Common myeloid progenitor, CD34-positive (primary cell): ENCODE results near the gene TOM1L1.
A peak's percentile ranks its signal among the peaks of the same experiment; 100 is the strongest.

Experiments
- CTCF ChIA-PET: fragments of 350-600 bp; sonication (Branson Sonifier 250); formaldehyde crosslinking; loops from one replicate; lab custom pipeline; 2021; ENCODE audit warnings: antibody characterized with exemption; lab: Charles Lee
- POLR2A ChIA-PET: fragments of 350-600 bp; sonication (Branson Sonifier 250); formaldehyde crosslinking; loops from one replicate; lab custom pipeline; 2021; ENCODE audit warnings: antibody characterized with exemption; lab: Charles Lee
- DNase-seq, 3 donors: peaks; one replicate each; pipeline versions ENCODE4 v3.0.0 to v3.0.0-alpha.2; 2013
- H3K27ac ChIP-seq, 2 experiments: 1 replicate in 1 of 2; 2 replicates in 1 of 2; pipeline ENCODE4 v1.7.0; 2013; ENCODE audit warnings: inconsistent platforms in 2 of 2, low read length in 2 of 2, mild to moderate bottlenecking in 2 of 2, low read depth in 1 of 2, moderate library complexity in 1 of 2; ENCODE audit not compliant: severe bottlenecking in 2 of 2, insufficient read depth in 1 of 2, poor library complexity in 1 of 2
- H3K27me3 ChIP-seq, 5 experiments: replicated peaks in 2 of 5; 1 replicate in 3 of 5; 2 replicates in 2 of 5; pipeline versions ENCODE4 v1.6.1 to v1.7.0; 2013; ENCODE audit warnings: low read length in 4 of 5, mild to moderate bottlenecking in 2 of 5, moderate library complexity in 2 of 5, inconsistent platforms in 1 of 5; ENCODE audit not compliant: insufficient read depth in 5 of 5, control insufficient read depth in 4 of 5
- H3K36me3 ChIP-seq, 4 experiments: 1 replicate in 2 of 4; 2 replicates in 2 of 4; pipeline versions ENCODE4 v1.6.1 to v1.7.0; 2013; ENCODE audit warnings: low read length in 3 of 4, control low read depth in 1 of 4, mild to moderate bottlenecking in 1 of 4; ENCODE audit not compliant: control insufficient read depth in 4 of 4, insufficient read depth in 4 of 4
- H3K4me1 ChIP-seq, 4 experiments: 1 replicate in 3 of 4; 2 replicates in 1 of 4; pipeline versions ENCODE4 v1.6.1 to v1.7.1; 2013; ENCODE audit warnings: low read length in 3 of 4, mild to moderate bottlenecking in 3 of 4, control low read depth in 1 of 4, inconsistent platforms in 1 of 4, moderate library complexity in 1 of 4; ENCODE audit not compliant: control insufficient read depth in 4 of 4, insufficient read depth in 4 of 4; ENCODE audit errors: control extremely low read depth in 1 of 4
- H3K4me3 ChIP-seq, 7 experiments: 1 replicate in 4 of 7; 2 replicates in 3 of 7; pipeline versions ENCODE4 v1.5.1 to v1.7.0; 2013; ENCODE audit warnings: mild to moderate bottlenecking in 7 of 7, low read length in 6 of 7, moderate library complexity in 6 of 7, inconsistent platforms in 2 of 7, low read depth in 2 of 7, control low read depth in 1 of 7; ENCODE audit not compliant: insufficient read depth in 4 of 7, control insufficient read depth in 1 of 7; ENCODE audit errors: extremely low read depth in 1 of 7
- H3K9me3 ChIP-seq, 5 experiments: 1 replicate in 4 of 5; 2 replicates in 1 of 5; pipeline versions ENCODE4 v1.6.1 to v1.7.1; 2013; ENCODE audit warnings: low read length in 4 of 5, mild to moderate bottlenecking in 2 of 5, inconsistent platforms in 1 of 5, low read depth in 1 of 5, moderate library complexity in 1 of 5; ENCODE audit not compliant: control insufficient read depth in 4 of 5, insufficient read depth in 2 of 5; ENCODE audit errors: control extremely low read depth in 1 of 5
- WGBS: methylation state at CpG from one replicate; pipeline ENCODE4 v1.1.5; 2013; ENCODE audit not compliant: insufficient coverage; 5-methylcytosine and 5-hydroxymethylcytosine counted together

Gene TOM1L1

GRCh38 chr17:54971147-54971546, 70.5 kb downstream of the TOM1L1 start:
- no peaks in the 10 kb centered on the region for H3K27me3 ChIP-seq
- H3K4me3 ChIP-seq: no peak overlapping the region
- H3K36me3 ChIP-seq: no peaks in the 10 kb centered on the region
- peaks cover 4 to 28% (median 19%) of the 10 kb centered on the region in 4 experiments for H3K4me1 ChIP-seq
- ChIA-PET POLR2A (no interaction called here), CTCF (interaction anchor here (1.3 to 2.2 kb wide), 2 partner anchors 13 to 17 kb away, joined by 3 to 4 read pairs; no protein-coding TSS in a partner anchor)
- no peaks in the 10 kb centered on the region for H3K9me3 ChIP-seq
- DNase-seq: no peak
- no peak overlapping the region for H3K27ac ChIP-seq

GRCh38 chr17:54971901-54972300, 71.2 kb downstream of the TOM1L1 start:
- H3K27me3 ChIP-seq: no peaks in the 10 kb centered on the region
- ChIA-PET POLR2A (no interaction called here), CTCF (no interaction called here)
- peaks cover 0 to 3% (median 0%) of the 10 kb centered on the region in 4 experiments for H3K36me3 ChIP-seq
- WGBS: 80% methylated on average over 1 of the region's 3 CpGs
- H3K27ac ChIP-seq: no peak overlapping the region
- peaks cover 0 to 4% (median 0%) of the 10 kb centered on the region in 5 experiments for H3K9me3 ChIP-seq
- peaks cover 4 to 24% (median 17%) of the 10 kb centered on the region in 4 experiments for H3K4me1 ChIP-seq
- H3K4me3 ChIP-seq: no peak overlapping the region
- peak in 2 of 3 donors; percentile 40 to 74 for DNase-seq

- CTCF ChIA-PET: no interaction called here
- Histone ChIP-seq H3K36me3 (peaks cover 0 to 3% (median 0%) of the 10 kb centered on the region in 4 experiments), H3K9me3 (peaks cover 0 to 5% (median 0%) of the 10 kb centered on the region in 5 experiments), H3K4me1 (peaks cover 4 to 19% (median 12%) of the 10 kb centered on the region in 4 experiments), H3K27me3 (no peaks in the 10 kb centered on the region), H3K4me3 (no peak overlapping the region), H3K27ac (no peak overlapping the region)
- POLR2A ChIA-PET: no interaction called here
- no peak for DNase-seq
- WGBS: no CpG with 5 or more reads among the region's 3 CpGs
Measured at GRCh38 chr17:54972406-54973138, 71.9 kb downstream of the TOM1L1 start.

GRCh38 chr17:54974759-54975158, 74.1 kb downstream of the TOM1L1 start:
- Histone ChIP-seq H3K4me1 (peaks cover 0 to 16% (median 6%) of the 10 kb centered on the region in 4 experiments), H3K36me3 (peaks cover 0 to 3% (median 0%) of the 10 kb centered on the region in 4 experiments), H3K9me3 (peaks cover 0 to 5% (median 0%) of the 10 kb centered on the region in 5 experiments), H3K27ac (no peak overlapping the region), H3K27me3 (no peaks in the 10 kb centered on the region), H3K4me3 (no peak overlapping the region)
- no peak for DNase-seq
- ChIA-PET POLR2A (no interaction called here), CTCF (interaction anchor here (0.9 to 1.5 kb wide), 2 partner anchors 14 to 375 kb away, joined by 3 to 4 read pairs; no protein-coding TSS in a partner anchor)
- WGBS: 100% methylated on average over 3 of the region's 3 CpGs

GRCh38 chr17:54976316-54976715, 75.7 kb downstream of the TOM1L1 start:
- ChIA-PET CTCF (no interaction called here), POLR2A (interaction anchor here (0.6 kb wide), 1 partner anchor 14 kb away, joined by 3 read pairs; no protein-coding TSS in a partner anchor)
- WGBS: 81% methylated on average over 3 of the region's 3 CpGs
- Histone ChIP-seq H3K27me3 (no peaks in the 10 kb centered on the region), H3K27ac (no peak overlapping the region), H3K9me3 (peaks cover 0 to 11% (median 5%) of the 10 kb centered on the region in 5 experiments), H3K4me3 (no peak overlapping the region), H3K4me1 (peaks cover 0 to 11% (median 4%) of the 10 kb centered on the region in 4 experiments), H3K36me3 (peaks cover 0 to 3% (median 2%) of the 10 kb centered on the region in 4 experiments)
- DNase-seq: no peak

GRCh38 chr17:54977744-54978143, 77.1 kb downstream of the TOM1L1 start:
- Histone ChIP-seq H3K9me3 (peaks cover 0 to 11% (median 5%) of the 10 kb centered on the region in 5 experiments), H3K27me3 (no peaks in the 10 kb centered on the region), H3K4me3 (no peak overlapping the region), H3K4me1 (peaks cover 0 to 11% (median 2%) of the 10 kb centered on the region in 4 experiments), H3K36me3 (peaks cover 0 to 3% (median 2%) of the 10 kb centered on the region in 4 experiments), H3K27ac (no peak overlapping the region)
- DNase-seq: peak in 1 of 3 donors; percentile 27
- WGBS: 80% methylated on average over 1 of the region's 2 CpGs
- POLR2A ChIA-PET: no interaction called here
- CTCF ChIA-PET: no interaction called here

- Histone ChIP-seq H3K9me3 (peaks cover 0 to 11% (median 5%) of the 10 kb centered on the region in 5 experiments), H3K27ac (no peak overlapping the region), H3K36me3 (peaks cover 0 to 3% (median 2%) of the 10 kb centered on the region in 4 experiments), H3K4me1 (peaks cover 0 to 11% (median 2%) of the 10 kb centered on the region in 4 experiments), H3K27me3 (no peaks in the 10 kb centered on the region), H3K4me3 (no peak overlapping the region)
- DNase-seq: no peak
- ChIA-PET CTCF (interaction anchor here (1.3 kb wide), 1 partner anchor 13 kb away, joined by 4 read pairs; no protein-coding TSS in a partner anchor), POLR2A (interaction anchor here (0.6 kb wide), 1 partner anchor 13 kb away, joined by 3 read pairs; no protein-coding TSS in a partner anchor)
Measured at GRCh38 chr17:54979657-54980056, 79.0 kb downstream of the TOM1L1 start.
